D721Med (cell line): ENCODE measurements around the gene PIEZO1.

Experiments used
- DNase-seq: peaks from one replicate; pipeline ENCODE4 v3.0.0; 2011; ENCODE audit warnings: low spot score; ENCODE audit not compliant: insufficient read length
- FAIRE-seq: peaks from 2 replicates; lab custom pipeline; 2011; peaks lifted over from hg19 to GRCh38; lab: Jason Lieb, UNC
- CTCF ChIP-seq: IDR thresholded peaks from 2 replicates; pipeline ENCODE4 v1.5.1; 2012; ENCODE audit warnings: mild to moderate bottlenecking, control low read depth; ENCODE audit not compliant: insufficient read depth; ENCODE audit errors: missing control alignments

Gene PIEZO1

GRCh38 chr16:88738151-88739084 lies 46.6 kb downstream of the PIEZO1 start:
- no peak for TF ChIP-seq CTCF
- no peak for DNase-seq
- FAIRE-seq: no peak

DNA sequence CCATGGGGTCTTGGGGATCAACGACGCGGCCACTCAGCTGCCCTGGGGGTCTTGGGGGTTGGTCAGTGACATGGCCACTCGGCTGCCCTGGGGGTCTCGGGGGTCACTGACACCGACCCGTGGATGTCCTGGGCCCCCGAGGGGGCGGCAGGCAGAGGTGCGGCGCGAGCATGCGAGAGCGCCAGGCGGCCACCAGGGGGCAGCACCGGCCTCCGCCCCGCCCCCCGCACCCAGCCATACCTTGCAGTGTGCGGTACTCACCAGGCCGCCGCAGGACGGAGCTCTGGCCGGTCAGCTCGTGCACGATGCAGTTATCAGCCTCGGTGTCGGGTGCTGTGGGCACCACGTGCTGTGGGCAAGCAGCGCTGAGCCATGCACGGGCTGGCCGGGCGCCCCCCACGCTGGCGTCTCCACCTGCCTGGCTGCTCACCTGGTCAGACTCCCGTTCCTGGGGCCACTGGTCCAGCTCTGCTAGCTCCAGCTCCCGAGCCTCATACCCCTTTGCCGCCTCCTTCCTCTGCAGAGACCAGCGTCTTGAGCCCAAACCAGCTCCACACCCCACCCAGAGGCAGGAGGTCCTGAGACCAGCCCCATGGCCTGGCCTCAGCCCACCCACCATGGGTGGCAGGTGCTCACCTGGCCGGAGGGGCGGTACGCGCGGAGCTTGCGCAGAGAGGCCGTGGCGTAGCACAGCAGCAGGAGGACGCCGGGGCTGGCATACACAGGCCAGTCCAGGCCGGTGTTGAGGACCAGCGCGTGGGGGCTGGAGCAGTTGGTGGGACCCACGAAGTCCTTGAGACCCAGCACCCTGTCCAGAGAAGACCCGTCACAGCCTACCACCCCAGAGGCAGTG lies 47.5 kb downstream of the PIEZO1 start:
- DNase-seq (peak; percentile 41), FAIRE-seq (no peak)
- peak; percentile 71 for TF ChIP-seq CTCF

DNA sequence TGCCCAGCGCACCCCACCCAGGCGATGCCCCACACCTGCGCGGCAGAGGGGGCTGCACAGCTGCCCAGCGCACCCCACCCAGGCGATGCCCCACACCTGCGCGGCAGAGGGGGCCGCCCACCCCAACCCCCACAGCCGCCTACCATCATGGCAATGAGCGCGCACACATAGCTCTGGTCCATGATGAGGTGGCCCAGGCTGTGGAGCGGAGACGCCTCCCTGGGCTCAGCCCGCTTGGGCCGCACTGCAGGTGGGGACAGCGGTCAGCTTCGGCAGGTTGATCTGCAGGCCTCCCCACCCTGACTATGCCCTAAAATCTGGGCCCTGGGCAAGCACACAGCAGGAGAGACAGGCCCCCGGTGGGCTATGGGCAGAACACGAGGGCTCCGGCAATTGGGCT lies 48.5 kb downstream of the PIEZO1 start:
- FAIRE-seq (no peak), DNase-seq (no peak)
- TF ChIP-seq CTCF: no peak

DNA sequence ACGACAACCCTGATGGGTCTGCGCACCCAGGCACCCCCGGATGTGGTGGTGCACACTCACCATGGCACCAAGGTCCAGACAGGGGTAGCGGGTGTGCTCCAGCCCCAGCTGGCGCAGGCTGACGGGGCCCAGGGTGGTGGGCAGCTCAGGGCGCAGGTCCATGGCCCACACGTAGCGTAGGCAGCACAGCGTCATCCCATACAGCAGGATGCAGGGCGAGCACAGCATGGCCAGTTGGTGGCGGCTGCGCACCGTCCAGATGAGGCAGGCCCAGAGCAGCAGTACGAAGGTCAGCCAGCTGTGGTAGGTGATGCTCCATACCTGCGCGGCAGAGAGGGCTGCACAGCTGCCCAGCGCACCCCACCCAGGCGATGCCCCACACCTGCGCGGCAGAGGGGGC lies 48.9 kb downstream of the PIEZO1 start:
- DNase-seq (no peak), FAIRE-seq (no peak)
- no peak for TF ChIP-seq CTCF

DNA sequence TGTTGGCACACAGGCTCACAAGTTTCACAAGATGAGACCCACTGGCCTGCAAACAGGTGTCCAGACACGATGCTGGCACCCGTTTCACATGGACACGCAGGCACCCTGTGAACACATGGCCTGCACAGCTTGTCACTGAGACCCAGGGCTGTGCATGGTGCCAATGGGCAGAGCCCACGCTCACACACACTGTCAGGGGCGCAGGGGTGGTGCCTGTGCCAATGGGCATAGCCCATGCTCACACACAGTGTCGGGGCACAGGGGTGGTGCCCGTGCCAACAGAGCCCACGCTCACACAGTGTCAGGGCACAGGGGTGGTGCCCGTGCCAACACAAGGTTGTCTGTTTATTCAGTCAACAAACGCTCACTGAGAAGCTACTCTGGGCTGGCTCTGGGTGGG lies 49.4 kb downstream of the PIEZO1 start:
- no peak for TF ChIP-seq CTCF
- no peak for DNase-seq
- no peak for FAIRE-seq

DNA sequence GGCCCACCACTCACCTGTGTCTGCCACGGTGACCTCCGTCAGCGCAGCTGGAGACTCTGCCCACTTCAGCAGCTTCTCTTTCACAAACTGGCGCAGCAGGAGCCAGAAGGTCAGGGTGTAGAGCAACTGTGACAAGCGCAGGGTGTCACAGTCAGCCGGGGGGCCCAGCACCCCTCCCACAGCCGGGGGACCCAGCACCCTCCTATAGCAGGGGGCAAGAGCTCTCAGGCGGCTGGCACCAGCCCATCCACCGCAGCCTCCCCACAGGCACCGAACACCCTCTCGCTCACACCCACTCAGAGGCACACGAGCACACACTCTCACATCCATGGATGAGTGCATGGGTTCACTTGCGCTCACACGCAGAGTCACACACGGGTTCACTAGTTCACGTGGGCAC lies 49.9 kb downstream of the PIEZO1 start:
- FAIRE-seq (no peak), DNase-seq (no peak)
- TF ChIP-seq CTCF: no peak
